Upper lobe of left lung (tissue), 4 donors: Measurements from ENCODE around the gene ZNF248.

Source experiments
- EP300 ChIP-seq, 4 donors: sonication (generic); formaldehyde crosslinking; IDR thresholded peaks; one replicate each; pipeline ENCODE4 v1.5.1; 2017; ENCODE audit warnings: antibody characterized with exemption in 4 of 4, control low read depth in 2 of 4
- POLR2A ChIP-seq, 4 donors: fragments of 450-650 bp; IDR thresholded peaks; one replicate each; pipeline ENCODE4 v1.5.1; 2016 to 2017; ENCODE audit warnings: antibody characterized with exemption in 4 of 4, mild to moderate bottlenecking in 2 of 4
- POLR2AphosphoS5 ChIP-seq, 2 donors: sonication (generic); formaldehyde crosslinking; IDR thresholded peaks; one replicate each; pipeline ENCODE4 v1.5.1; 2017; ENCODE audit warnings: antibody characterized with exemption in 2 of 2
- TF ChIP-seq, protein P1 (sequence below), 6 experiments: fragments of 450-650 bp in 4 of 6; fragments of 200-600 bp in 2 of 6; sonication (generic) in 2 of 6; IDR thresholded peaks; one replicate each; pipeline ENCODE4 v1.5.1; 2016 to 2019; ENCODE audit warnings: antibody characterized with exemption in 6 of 6

DNA sequence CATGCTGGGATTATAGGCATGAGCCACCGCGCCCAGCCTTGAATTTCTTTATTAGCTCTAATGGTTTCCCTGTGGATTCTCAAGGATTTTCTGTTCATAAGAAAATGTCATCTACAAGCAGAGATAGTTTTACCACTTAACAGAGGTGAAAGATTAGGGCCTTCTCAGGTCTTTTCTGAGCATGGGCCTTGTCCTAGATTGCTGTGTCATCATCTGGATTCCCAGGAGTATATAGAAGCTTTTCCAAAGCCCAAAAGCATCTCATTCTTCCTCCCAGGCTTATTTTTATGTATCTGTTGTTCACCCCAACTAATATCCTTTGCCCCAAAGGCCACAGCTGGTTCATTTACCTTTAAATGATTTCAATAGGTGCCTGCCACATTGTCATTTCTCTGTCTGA, 13.7 kb upstream of the ZNF248 start:
- TF ChIP-seq, protein P1, sequence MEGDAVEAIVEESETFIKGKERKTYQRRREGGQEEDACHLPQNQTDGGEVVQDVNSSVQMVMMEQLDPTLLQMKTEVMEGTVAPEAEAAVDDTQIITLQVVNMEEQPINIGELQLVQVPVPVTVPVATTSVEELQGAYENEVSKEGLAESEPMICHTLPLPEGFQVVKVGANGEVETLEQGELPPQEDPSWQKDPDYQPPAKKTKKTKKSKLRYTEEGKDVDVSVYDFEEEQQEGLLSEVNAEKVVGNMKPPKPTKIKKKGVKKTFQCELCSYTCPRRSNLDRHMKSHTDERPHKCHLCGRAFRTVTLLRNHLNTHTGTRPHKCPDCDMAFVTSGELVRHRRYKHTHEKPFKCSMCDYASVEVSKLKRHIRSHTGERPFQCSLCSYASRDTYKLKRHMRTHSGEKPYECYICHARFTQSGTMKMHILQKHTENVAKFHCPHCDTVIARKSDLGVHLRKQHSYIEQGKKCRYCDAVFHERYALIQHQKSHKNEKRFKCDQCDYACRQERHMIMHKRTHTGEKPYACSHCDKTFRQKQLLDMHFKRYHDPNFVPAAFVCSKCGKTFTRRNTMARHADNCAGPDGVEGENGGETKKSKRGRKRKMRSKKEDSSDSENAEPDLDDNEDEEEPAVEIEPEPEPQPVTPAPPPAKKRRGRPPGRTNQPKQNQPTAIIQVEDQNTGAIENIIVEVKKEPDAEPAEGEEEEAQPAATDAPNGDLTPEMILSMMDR (IDR thresholded peaks at IDR 0.05) = no peak
- TF ChIP-seq POLR2A (IDR thresholded peaks at IDR 0.05) (no peak), EP300 (IDR thresholded peaks at IDR 0.05) (no peak), POLR2AphosphoS5 (IDR thresholded peaks at IDR 0.05) (no peak)
